Cardiac fibroblast (primary cell): ENCODE results near the gene GPN3.
"Not testable (repeated sequence)": the region's sequence is repeated elsewhere in the genome, so short reads cannot be mapped to it uniquely, and the experiment has no call there.

Source experiments
- DNase-seq, 2 donors: peaks; one replicate each; pipeline versions ENCODE4 v3.0.0 to v3.0.0-alpha.2; 2010; ENCODE audit warnings: low read depth in 2 of 2
- H3K4me3 ChIP-seq, 2 donors: replicated peaks in 1 of 2; 1 replicate in 1 of 2; 2 replicates in 1 of 2; pipeline ENCODE4 v1.5.1; 2011; ENCODE audit warnings: low read depth in 2 of 2, low read length in 2 of 2, mild to moderate bottlenecking in 2 of 2, moderate library complexity in 1 of 2
- TF ChIP-seq, protein P1 (sequence below): IDR thresholded peaks from one replicate; pipeline ENCODE4 v1.5.1; 2011; ENCODE audit warnings: low read depth, mild to moderate bottlenecking, low read length, inconsistent platforms

GPN3 gene

DNA sequence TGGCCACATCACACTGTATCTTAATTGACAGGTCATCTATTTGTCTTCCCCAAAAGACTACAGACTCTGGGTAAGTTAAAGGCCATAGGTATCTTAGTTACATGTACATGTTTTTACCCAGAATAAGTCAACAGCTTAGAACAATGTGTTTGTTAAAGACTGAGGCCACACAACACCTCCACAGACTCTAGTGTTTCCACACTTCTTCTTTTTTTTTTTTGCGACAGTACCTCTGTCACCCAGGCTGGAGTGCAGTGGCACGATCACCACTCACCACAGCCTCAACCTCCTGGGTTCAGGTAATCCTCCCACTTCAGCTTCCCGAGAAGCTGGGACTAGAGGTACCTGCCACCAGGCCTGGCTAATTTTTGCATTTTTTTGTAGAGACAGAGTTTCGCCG, 1.3 kb downstream of the GPN3 start:
- H3K4me3 ChIP-seq: no peak overlapping the region
- DNase-seq: no peak

DNA sequence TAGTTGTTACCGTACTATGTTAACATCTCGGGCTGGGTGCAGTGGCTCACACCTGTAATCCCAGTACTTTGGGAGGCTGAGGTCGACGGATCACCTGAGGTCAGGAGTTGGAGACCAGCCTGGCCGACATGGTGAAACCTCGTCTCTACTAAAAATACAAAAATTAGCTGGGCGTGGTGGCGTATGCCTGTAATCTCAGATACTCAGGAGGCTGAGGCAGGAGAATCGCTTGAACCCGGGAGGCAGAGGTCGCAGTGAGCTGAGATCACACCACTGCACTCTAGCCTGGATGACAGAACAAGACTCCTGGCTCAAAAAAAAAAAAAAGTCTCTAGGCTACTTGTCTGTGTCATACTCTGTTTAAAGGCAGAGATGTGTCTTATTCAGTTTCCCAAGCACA, 2.3 kb downstream of the GPN3 start:
- H3K4me3 ChIP-seq, DNase-seq: not testable (repeated sequence)

More for the DNA sequence above, 1.3 kb downstream of the GPN3 start:
- TF ChIP-seq, protein P1, sequence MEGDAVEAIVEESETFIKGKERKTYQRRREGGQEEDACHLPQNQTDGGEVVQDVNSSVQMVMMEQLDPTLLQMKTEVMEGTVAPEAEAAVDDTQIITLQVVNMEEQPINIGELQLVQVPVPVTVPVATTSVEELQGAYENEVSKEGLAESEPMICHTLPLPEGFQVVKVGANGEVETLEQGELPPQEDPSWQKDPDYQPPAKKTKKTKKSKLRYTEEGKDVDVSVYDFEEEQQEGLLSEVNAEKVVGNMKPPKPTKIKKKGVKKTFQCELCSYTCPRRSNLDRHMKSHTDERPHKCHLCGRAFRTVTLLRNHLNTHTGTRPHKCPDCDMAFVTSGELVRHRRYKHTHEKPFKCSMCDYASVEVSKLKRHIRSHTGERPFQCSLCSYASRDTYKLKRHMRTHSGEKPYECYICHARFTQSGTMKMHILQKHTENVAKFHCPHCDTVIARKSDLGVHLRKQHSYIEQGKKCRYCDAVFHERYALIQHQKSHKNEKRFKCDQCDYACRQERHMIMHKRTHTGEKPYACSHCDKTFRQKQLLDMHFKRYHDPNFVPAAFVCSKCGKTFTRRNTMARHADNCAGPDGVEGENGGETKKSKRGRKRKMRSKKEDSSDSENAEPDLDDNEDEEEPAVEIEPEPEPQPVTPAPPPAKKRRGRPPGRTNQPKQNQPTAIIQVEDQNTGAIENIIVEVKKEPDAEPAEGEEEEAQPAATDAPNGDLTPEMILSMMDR: no peak

DNA sequence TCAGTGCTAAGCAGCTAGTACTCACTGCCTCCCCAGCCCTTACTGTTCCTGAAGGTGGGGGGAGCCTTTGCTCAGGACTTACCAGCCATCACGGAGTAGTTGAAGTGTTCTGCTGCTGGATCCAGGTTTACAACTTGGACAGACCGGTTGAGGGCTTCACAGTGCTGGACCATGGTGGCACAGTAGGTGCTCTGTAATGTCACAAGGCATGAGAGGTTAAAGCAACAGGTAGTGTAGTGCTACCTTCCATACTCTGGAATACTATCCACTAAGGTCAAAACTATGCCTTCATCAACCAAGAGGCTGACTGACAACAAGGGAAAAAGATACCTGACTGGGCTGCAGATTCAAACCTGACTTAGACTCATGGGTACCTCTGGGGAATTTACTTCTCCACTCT, 3.0 kb downstream of the GPN3 start:
- TF ChIP-seq, protein P1: no peak
- DNase-seq: no peak
- no peak overlapping the region for H3K4me3 ChIP-seq

DNA sequence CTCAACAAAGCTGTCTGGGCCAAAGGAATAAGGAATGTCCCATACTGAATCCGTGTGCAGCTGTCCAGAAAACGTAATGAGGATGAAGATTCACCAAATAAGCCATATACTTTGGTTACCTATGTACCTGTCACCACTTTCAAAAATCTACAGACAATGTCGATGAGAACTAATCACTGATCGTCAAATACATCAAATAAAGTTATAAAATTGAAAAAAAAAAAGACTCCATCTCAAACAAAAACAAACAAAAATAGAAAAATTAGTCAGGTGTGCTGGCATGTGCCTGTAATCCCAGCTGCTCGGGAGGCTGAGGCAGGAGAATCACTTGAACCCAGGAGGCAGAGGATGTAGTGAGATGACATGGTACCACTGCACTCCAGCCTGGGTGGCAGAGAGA, 6.9 kb downstream of the GPN3 start:
- DNase-seq, H3K4me3 ChIP-seq: not testable (repeated sequence)

DNA sequence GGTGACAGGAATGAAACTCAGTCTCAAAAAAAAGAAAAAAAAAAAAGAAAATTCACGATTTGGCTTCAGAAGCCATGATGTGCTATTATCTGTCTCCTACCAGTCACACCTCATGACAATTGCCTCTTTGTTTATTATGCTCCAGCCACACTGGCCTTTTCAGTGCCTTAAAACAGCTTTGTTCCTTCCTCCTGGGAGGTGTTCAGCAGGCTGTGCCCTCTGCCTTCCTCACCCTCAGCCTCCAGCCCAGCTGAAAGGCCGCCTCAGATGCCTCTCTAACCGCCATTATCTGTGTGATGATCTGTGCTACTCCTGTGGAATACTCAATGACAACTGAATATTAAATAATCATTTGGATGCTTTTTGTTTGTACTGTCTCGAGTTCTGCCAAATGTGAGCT, 9.3 kb downstream of the GPN3 start:
- H3K4me3 ChIP-seq: no peak overlapping the region
- TF ChIP-seq, protein P1: no peak
- no peak for DNase-seq

DNA sequence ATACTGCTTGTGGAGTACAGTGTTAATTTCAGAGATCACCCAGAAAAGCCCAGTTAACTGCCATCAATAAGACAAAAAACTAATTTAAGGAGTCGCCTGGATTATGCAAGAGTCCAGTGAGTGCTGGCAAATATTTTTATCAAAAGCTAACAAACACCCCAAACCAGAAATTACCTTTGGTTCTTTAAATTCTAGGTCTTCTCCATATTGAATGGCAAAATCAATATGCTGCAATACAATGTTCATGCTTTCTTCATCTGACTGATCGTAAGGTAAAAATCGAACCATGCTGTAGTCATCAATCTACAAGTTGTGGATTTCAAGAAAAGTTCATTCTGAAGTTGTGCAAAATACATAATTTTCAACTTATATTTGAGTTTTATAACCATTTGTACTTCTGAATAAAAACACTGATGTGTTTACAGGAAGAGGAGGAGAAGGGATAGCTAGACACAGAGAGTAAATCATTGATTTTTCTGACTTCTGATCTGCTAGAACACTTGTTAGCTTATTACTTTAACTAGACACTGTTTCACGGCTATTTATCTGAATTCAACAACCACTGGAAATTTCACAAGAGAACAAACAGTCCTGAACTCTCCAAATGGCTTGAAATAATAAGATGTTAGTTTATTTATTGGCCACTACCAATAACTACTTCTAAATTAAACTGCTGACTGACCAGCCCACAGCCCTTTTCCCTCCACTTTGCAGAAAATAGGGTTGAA, 14.3 kb downstream of the GPN3 start:
- TF ChIP-seq, protein P1: no peak
- H3K4me3 ChIP-seq: no peak overlapping the region
- no peak for DNase-seq

DNA sequence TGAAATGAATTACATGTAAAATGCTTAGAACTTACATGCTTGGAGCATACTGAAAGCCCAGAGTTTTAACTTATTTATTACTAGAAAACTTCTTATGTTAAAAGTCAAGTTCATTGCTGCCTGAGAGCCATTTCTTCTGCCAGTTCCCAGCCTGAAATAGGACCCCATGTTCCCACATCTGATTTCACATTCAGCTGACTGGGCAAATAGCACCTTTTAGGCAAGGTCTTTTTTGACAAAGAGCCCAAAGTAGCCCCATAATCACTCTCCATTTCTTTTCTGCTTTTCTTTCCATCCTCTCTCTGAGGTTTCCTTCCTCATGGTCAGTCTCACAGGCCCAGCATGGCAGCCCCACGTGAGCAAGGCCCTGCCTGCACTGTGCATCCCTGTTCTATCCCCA, 16.8 kb downstream of the GPN3 start:
- no peak overlapping the region for H3K4me3 ChIP-seq
- TF ChIP-seq, protein P1: no peak

More for the DNA sequence above, 16.8 kb downstream of the GPN3 start:
- DNase-seq: no peak
